GM12891 (cell line): ENCODE measurements around the gene TTC32.
"Not testable (repeated sequence)": the region's sequence is repeated elsewhere in the genome, so short reads cannot be mapped to it uniquely, and the experiment has no call there.

Experiments used
- DNase-seq: peaks from one replicate; pipeline ENCODE4 v3.0.0; 2011; ENCODE audit warnings: low spot score; ENCODE audit not compliant: insufficient read length
- FAIRE-seq: peaks from 2 replicates; lab custom pipeline; 2011; peaks lifted over from hg19 to GRCh38; lab: Jason Lieb, UNC
- PAX5 ChIP-seq: IDR thresholded peaks from 2 replicates; pipeline ENCODE4 v1.6.1; 2011; ENCODE audit warnings: low read length, moderate library complexity, mild to moderate bottlenecking; ENCODE audit not compliant: insufficient read depth, severe bottlenecking
- POLR2A ChIP-seq: IDR thresholded peaks from 2 replicates; pipeline ENCODE4 v1.6.1; 2011; ENCODE audit warnings: low read depth, low read length, control low read depth
- POLR2AphosphoS5 ChIP-seq: IDR thresholded peaks from 2 replicates; pipeline ENCODE4 v1.6.1; 2011; ENCODE audit warnings: low read depth, low read length, control low read depth
- POU2F2 ChIP-seq: IDR thresholded peaks from 2 replicates; pipeline ENCODE4 v1.6.1; 2011; ENCODE audit warnings: low read depth, mild to moderate bottlenecking, control low read depth, low read length, moderate library complexity
- SPI1 ChIP-seq: IDR thresholded peaks from 2 replicates; pipeline ENCODE4 v1.6.1; 2011; ENCODE audit warnings: low read depth, low read length, control low read depth
- TAF1 ChIP-seq: IDR thresholded peaks from 2 replicates; pipeline ENCODE4 v1.6.1; 2011; ENCODE audit warnings: low read depth, low read length, control low read depth

TTC32 gene

GRCh38 chr2:19929226-19929625 lies 27.4 kb upstream of the TTC32 start:
- DNase-seq (no peak), FAIRE-seq (no peak)
- TF ChIP-seq SPI1 (no peak), POU2F2 (no peak), PAX5 (no peak), TAF1 (no peak), POLR2A (no peak), POLR2AphosphoS5 (no peak)

DNA sequence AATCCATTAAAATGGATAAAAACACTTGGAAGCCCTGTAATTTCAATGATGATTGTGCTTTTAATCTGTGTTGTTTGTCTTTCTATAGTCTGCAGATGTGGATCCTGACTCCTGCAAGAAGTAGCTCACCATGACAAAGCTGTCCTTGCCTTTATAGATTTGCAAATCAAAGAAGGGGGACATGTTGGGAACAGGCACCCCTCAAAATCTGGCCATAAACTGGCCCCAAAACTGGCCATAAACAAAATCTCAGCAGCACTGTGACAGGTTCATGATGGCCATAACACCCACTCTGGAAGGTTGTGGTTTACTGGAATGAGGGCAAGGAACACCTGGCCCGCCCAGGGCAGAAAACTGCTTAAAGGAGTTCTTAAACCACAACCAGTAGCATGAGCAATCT lies 26.0 kb upstream of the TTC32 start:
- not testable (repeated sequence) for DNase-seq, FAIRE-seq

DNA sequence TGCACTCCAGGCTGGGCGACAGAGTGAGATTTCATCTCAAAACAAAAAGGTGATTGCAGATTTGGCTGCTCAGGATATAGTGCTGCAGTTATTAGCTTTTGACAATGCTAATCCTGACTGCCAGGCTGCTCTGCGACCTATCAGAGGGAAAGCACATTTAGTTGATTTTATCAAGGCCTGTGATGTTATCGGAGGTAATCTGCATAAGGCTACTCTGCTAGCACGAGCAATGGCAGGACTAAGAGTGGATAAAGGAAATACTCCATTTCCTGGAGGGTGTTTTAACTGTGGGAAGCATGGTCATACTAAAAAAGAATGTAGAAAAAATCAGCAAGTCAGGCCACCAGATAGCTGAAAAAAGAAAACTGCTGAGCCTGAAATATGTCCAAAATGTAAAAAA lies 22.7 kb upstream of the TTC32 start:
- not testable (repeated sequence) for FAIRE-seq, DNase-seq

DNA sequence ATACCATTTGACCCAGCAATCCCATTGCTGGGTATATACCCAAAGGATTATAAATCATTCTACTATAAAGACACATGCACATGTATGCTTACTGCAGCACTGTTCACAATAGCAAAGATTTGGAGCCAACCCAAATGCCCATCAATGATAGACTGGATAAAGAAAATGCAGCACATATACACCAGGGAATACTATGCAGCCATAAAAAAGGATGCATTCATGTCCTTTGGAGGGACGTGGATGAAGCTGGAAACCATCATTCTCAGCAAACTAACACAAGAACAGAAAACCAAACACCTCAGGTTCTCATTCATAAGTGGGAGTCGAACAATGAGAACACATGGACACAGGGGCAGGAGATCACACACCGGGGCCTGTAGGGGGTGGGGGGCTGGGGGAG lies 20.4 kb upstream of the TTC32 start:
- FAIRE-seq, DNase-seq: not testable (repeated sequence)

DNA sequence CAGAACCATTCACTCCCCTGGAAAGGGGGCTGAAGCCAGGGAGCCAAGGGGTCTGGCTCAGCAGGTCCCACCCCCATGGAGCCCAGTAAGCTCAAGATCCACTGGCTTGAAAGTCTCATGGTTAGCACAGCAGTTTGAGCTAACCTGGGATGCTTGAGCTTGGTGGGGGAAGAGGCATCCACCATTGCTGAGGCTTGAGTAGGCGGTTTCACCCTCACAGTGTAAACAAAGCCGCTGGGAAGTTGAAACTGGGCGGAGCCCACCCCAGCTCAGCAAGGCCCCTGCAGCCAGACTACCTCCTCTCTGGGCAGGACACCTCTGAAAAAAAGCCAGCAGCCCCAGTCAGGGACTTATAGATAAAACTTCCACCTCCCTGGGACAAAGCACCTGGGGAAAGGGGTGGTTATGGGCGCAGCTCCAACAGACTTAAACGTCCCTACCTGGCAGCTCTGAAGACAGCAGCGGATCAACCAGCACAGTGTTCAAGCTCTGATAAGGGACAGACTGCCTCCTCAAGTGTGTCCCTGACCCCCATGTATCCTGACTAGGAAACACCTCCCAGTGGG lies 14.7 kb upstream of the TTC32 start:
- no peak for FAIRE-seq
- no peak for TF ChIP-seq SPI1
- DNase-seq: no peak

DNA sequence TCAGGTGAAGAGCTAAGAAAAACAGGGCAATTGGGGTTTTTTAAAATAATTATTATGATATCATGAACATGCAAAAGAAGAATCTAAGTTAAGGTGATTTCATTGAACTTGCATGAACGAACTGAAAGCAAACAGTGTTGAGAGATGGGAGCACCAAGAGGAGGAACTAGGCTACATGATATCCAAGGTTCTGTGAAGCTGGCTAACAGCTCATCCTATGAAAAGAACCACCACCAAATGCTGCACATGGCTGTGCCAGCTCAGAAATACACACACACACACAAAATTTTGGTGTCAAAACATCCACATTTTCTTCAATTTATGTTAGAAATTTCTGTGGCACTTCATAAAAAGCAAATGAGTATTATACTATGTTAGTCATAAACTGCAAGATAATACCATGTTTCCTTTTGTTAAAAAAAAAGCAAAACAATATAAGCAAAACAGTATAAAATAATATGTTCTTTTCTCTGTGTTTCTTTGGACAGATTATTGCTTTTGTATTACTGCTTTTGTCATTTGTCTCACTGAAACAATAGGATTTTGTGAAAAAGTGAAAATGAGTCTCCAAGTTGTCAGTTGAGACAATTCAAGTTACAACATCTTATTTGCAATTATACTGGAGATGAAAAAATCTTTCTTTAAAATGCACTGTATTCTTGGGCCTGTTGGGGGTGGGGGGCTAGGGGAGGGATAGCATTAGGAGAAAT lies 12.6 kb upstream of the TTC32 start:
- TF ChIP-seq POLR2A (no peak), TAF1 (no peak)
- no peak for DNase-seq
- no peak for FAIRE-seq

DNA sequence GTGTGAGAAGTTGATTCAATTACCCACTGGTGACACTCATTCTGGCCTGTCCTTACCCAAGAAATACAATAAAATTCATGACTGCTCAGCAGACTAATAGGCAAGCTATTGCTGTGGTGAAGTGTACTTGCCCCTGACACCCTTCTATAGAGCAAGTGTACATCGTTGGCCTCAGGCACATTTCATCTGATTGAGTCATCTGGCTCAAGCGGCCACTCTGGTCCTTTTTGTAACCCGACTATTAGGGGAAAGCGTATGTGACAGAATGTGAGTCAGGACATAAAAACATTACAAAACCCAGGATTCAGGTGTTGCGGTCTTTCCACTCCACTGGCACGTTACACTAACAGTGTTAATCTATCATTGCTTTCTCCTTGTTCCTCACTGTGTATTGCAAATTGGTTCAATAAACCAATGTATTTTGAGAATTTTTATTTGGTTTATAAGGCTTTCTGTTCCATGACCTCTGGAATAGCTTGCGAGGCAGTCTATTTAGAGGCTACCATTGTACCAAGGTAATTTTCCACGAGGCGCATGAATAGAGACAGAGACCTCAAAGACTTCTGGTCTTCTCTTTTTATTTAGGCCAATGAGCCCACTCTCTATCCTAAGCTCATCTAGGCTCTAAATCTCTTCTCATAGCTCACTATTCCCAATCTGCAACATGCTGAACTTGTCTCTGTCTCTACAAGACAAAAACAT lies 10.2 kb upstream of the TTC32 start:
- TF ChIP-seq SPI1 (no peak), TAF1 (no peak), PAX5 (no peak), POLR2AphosphoS5 (no peak), POLR2A (no peak), POU2F2 (no peak)
- FAIRE-seq (no peak), DNase-seq (no peak)

- TF ChIP-seq PAX5: no peak
- TF ChIP-seq TAF1: no peak
- TF ChIP-seq POLR2A: no peak
- TF ChIP-seq POLR2AphosphoS5: no peak
- TF ChIP-seq POU2F2: no peak
- no peak for TF ChIP-seq SPI1
- DNase-seq: no peak
- no peak for FAIRE-seq
Measured at GRCh38 chr2:19902216-19902740, 495 bp upstream of the TTC32 start.

DNA sequence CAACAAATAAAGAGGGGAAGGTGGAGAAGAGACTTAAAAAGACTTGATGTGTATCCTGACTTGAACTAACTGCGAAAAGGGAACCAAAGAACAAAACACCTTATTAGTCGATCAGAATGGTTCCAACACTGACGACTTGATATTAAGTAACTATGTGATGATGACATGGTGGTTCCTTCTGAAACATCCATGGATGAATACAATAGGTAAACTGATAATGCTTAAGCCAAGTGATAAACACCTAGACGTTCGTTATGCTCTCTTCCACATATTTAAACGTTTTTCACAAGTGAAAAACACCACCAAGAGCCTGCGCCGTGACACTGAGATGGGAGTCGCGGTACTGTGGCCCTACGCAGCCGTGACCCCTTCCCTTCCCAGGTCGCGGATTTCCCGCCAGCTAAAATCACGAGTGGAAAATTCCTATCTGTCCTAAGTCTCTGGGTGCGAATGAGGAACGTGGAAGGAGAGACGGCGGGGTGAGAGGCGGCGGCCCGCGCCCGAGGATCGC lies 797 bp downstream of the TTC32 start:
- peak; percentile 23 for FAIRE-seq
- TF ChIP-seq PAX5: no peak
- TF ChIP-seq SPI1: no peak
- no peak for DNase-seq

DNA sequence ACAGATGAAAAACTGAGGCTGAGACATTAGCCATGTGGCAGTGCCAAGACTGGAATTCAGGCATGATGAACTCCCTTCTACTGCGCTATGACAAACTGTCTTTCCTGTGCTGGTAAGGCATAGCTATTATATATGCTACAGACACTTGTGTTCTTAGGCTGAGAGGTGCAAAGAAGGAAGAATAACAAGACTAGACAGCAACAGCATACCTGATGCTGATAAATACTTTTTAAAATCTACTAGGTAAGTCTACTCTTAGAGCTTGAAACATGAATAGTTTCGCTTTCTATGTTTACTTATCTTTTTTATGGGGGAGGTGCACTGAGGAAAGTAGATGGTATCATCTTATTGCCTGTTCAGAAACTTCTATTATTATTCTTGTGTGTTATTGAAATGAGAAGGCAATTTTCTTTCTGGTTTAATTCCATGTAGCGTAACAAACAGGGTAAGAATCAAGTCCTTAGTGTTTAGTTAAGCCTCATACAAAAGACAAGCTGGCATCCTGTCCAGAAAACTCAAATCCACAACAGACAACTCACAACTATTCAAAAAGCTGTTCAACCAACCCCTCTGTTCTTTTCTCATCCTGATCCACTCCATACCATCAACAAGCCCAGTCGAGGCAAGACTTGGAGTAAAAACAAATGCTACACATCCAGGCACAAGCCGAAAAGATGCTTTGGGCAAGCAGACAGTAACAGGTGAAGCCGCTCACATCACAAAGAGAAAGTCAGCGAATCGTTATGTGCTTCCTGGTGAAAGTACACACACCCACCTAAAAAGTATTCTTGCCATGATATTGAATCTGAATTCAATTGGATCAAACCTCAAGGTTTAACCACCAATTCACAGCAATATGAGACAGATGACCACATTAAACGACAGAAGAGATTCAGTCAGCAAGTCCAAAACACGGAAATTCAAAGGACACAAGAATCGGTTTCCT lies 1.5 kb downstream of the TTC32 start:
- DNase-seq (no peak), FAIRE-seq (peak; percentile 66)
- TF ChIP-seq POLR2A (no peak), POLR2AphosphoS5 (peak; percentile 25; the same call in 1 of the 2 replicates)
